Thoracic aorta (tissue), 2 donors: ENCODE results near the gene NAALADL1. TPM values are rescaled to one million over a fixed set of nuclear protein-coding genes. Genes with fewer than 3 reads are reported as not detected.
A peak's percentile ranks its signal among the peaks of the same experiment; 100 is the strongest.

Experiments
- ATAC-seq: fragments of 150-250 bp; one replicate; pipeline ENCODE4 v1.8.0; 2017; ENCODE audit warnings: low read depth; ENCODE audit not compliant: insufficient number of reproducible peaks, low FRiP score
- DNase-seq: peaks from one replicate; pipeline ENCODE4 v3.0.0-alpha.2; 2020; ENCODE audit warnings: low spot score
- H3K27ac ChIP-seq, 2 donors: fragments of 200-600 bp; sonication (generic); 1 replicate in 1 of 2; 2 replicates in 1 of 2; pipeline ENCODE4 v1.5.1; 2016; ENCODE audit warnings: mild to moderate bottlenecking in 2 of 2, moderate library complexity in 2 of 2
- H3K27me3 ChIP-seq: fragments of 200-600 bp; sonication (generic); replicated peaks from 2 replicates; pipeline ENCODE4 v1.6.0; 2016; ENCODE audit warnings: mild to moderate bottlenecking; ENCODE audit not compliant: insufficient read depth
- H3K36me3 ChIP-seq: fragments of 200-600 bp; sonication (generic); one replicate; pipeline ENCODE4 v1.5.1; 2016
- H3K4me1 ChIP-seq, 2 donors: fragments of 200-600 bp; sonication (generic); 1 replicate in 1 of 2; 2 replicates in 1 of 2; pipeline versions ENCODE4 v1.5.1 to v1.6.0; 2016; ENCODE audit warnings: low read depth in 2 of 2, mild to moderate bottlenecking in 1 of 2; ENCODE audit not compliant: control insufficient read depth in 1 of 2
- H3K4me3 ChIP-seq: fragments of 200-600 bp; sonication (generic); 2 replicates; pipeline ENCODE4 v1.5.1; 2016; ENCODE audit warnings: mild to moderate bottlenecking
- H3K9me3 ChIP-seq: fragments of 200-600 bp; sonication (generic); 2 replicates; pipeline ENCODE4 v1.5.1; 2016
- CTCF ChIP-seq: fragments of 200-600 bp; sonication (generic); IDR thresholded peaks from one replicate; pipeline ENCODE4 v1.5.1; 2019; ENCODE audit warnings: antibody characterized with exemption
- total RNA-seq, 2 donors: library from RNA; depleted of rRNA; stranded (reverse); fragments of >200 nt; gene quantifications; one replicate each; pipeline versions ENCODE4 v1.1.0 to v1.2.3, GENCODE V29; 2016

Gene NAALADL1
- total RNA-seq, 2 donors from 2014 or later = 25.8 to 47.1 TPM

- no peak for TF ChIP-seq CTCF
- Histone ChIP-seq H3K27me3 (no peaks in the 10 kb centered on the region), H3K36me3 (peaks cover 15% of the 10 kb centered on the region), H3K4me1 (peaks cover 10 to 22% of the 10 kb centered on the region in 2 donors), H3K27ac (peak overlapping the region; percentile 77 to 83), H3K4me3 (peak overlapping the region; percentile 80), H3K9me3 (no peaks in the 10 kb centered on the region)
- no peak for ATAC-seq
- no peak for DNase-seq
Observed at GRCh38 chr11:65083134-65083833, 24.9 kb upstream of the NAALADL1 start.

GRCh38 chr11:65078786-65079342 lies 20.5 kb upstream of the NAALADL1 start:
- H3K27ac ChIP-seq = no peak overlapping the region
- no peaks in the 10 kb centered on the region for H3K36me3 ChIP-seq
- no peaks in the 10 kb centered on the region for H3K9me3 ChIP-seq
- H3K27me3 ChIP-seq = no peaks in the 10 kb centered on the region
- TF ChIP-seq CTCF = no peak
- H3K4me1 ChIP-seq = peaks cover 3 to 7% of the 10 kb centered on the region in 2 donors
- ATAC-seq (no peak), DNase-seq (no peak)
- no peak overlapping the region for H3K4me3 ChIP-seq

- H3K4me1 ChIP-seq = peaks cover 0 to under 1% of the 10 kb centered on the region in 2 donors
- H3K36me3 ChIP-seq = no peaks in the 10 kb centered on the region
- H3K27ac ChIP-seq = no peak overlapping the region
- ATAC-seq (no peak), DNase-seq (no peak)
- peak; percentile 54 for TF ChIP-seq CTCF
- H3K27me3 ChIP-seq = no peaks in the 10 kb centered on the region
- no peak overlapping the region for H3K4me3 ChIP-seq
- H3K9me3 ChIP-seq = no peaks in the 10 kb centered on the region
Observed at GRCh38 chr11:65078151-65078550, 19.8 kb upstream of the NAALADL1 start.

- no peak for DNase-seq
- ATAC-seq = no peak
- Histone ChIP-seq H3K27ac (no peak overlapping the region), H3K4me1 (no peaks in the 10 kb centered on the region), H3K27me3 (no peaks in the 10 kb centered on the region), H3K9me3 (no peaks in the 10 kb centered on the region), H3K36me3 (no peaks in the 10 kb centered on the region), H3K4me3 (no peak overlapping the region)
- TF ChIP-seq CTCF = no peak
Observed at GRCh38 chr11:65077451-65077850, 19.1 kb upstream of the NAALADL1 start.

GRCh38 chr11:65072631-65072966 lies 14.2 kb upstream of the NAALADL1 start:
- Histone ChIP-seq H3K27ac (no peak overlapping the region), H3K4me1 (no peaks in the 10 kb centered on the region), H3K36me3 (no peaks in the 10 kb centered on the region), H3K4me3 (no peak overlapping the region), H3K27me3 (no peaks in the 10 kb centered on the region), H3K9me3 (no peaks in the 10 kb centered on the region)
- ATAC-seq (no peak), DNase-seq (no peak)
- no peak for TF ChIP-seq CTCF
